ENCODE data around the gene CD93.

GRCh38 chr20:23046431-23046830 is 39.7 kb downstream of the CD93 start:
- no peak for TF ChIP-seq CTCF (IDR thresholded peaks at IDR 0.05; ENCODE audit: low read depth, low read length)
- TF ChIP-seq EZH2phosphoT487 (IDR thresholded peaks at IDR 0.05; ENCODE audit: low read depth), result no peak

All from OCI-LY3 (cell line).